Measurements from ENCODE around the gene ADCY9. TPM values are rescaled to one million over a fixed set of nuclear protein-coding genes. Genes with fewer than 3 reads are reported as not detected.

Gene ADCY9
- total RNA-seq, 1 donor from 2014 or later: 30.4 TPM

DNA sequence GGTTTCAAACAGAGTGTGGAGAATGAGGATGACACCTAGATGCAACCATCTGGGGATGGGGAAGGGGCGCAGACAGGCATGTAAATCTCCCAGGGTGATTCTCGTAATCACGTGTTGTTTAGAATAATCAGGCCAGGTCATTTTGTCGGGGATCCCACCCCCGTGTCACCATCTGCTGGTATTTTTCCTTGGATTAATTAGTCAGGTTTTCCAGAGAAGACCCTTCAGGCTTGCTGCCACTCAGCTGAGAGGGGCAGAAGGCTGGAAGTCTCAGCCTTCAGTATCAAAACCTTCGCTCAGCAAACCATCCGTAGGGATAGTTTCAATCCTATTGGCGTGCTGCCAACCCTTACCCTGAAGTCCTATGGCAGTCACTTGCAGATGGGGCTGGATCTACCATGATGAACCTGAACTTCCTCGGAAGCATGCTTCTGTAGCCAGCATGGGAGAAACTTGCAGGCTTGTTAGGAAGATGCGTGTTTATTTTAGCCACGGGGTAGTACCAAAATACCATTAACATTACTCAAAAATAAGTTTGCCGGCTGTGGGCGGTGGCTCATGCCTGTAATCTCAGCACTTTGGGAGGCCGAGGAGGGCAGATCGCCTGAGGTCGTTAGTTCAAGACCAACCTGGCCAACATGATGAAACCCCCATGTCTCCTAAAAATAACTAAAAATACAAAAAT, 7.5 kb upstream of the ADCY9 start:
- Mint-ChIP-seq H3K4me3 (ENCODE audit: unreplicated experiment) (no peak overlapping the region), H3K27me3 (ENCODE audit: unreplicated experiment) (no peaks in the 10 kb centered on the region), H3K4me1 (ENCODE audit: low read depth, unreplicated experiment) (no peaks in the 10 kb centered on the region), H3K36me3 (ENCODE audit: unreplicated experiment) (no peaks in the 10 kb centered on the region), H3K27ac (ENCODE audit: unreplicated experiment) (no peak overlapping the region), H3K9me3 (ENCODE audit: unreplicated experiment) (no peaks in the 10 kb centered on the region)
- no peak for DNase-seq
- TF ChIP-seq CTCF (IDR thresholded peaks at IDR 0.05; ENCODE audit: partially characterized antibody, unreplicated experiment): no peak

DNA sequence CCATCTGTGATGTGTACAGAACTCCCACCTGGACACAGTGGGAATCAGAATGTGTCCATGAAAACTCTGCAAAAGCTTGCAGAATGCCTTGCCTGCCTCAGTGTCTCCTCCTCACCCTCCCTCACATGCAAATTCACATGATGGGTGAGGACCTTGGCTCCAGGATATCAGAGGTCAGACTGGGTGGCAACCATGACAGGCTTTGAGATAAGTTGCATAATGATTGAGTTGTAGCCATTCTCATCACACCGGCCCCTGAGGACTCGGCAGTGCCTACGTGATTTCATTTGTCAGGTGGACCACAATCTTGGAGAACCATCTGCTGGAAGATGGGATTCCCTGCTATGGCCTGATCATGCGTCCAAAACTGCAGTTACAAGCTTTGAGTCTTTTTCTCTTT, 3.9 kb upstream of the ADCY9 start:
- TF ChIP-seq CTCF (IDR thresholded peaks at IDR 0.05; ENCODE audit: partially characterized antibody, unreplicated experiment): no peak
- H3K9me3 Mint-ChIP-seq (ENCODE audit: unreplicated experiment): peaks cover 3% of the 10 kb centered on the region

GRCh38 chr16:4117250-4117578, 972 bp upstream of the ADCY9 start:
- Mint-ChIP-seq H3K4me1 (ENCODE audit: low read depth, unreplicated experiment) (peaks cover 23% of the 10 kb centered on the region), H3K27me3 (ENCODE audit: unreplicated experiment) (peaks cover 10% of the 10 kb centered on the region), H3K36me3 (ENCODE audit: unreplicated experiment) (peaks cover 6% of the 10 kb centered on the region), H3K9me3 (ENCODE audit: unreplicated experiment) (peaks cover 3% of the 10 kb centered on the region), H3K4me3 (ENCODE audit: unreplicated experiment) (peak overlapping the region; percentile 83), H3K27ac (ENCODE audit: unreplicated experiment) (peak overlapping the region; percentile 52)
- TF ChIP-seq CTCF (IDR thresholded peaks at IDR 0.05; ENCODE audit: partially characterized antibody, unreplicated experiment): no peak
- no peak for DNase-seq

More for the DNA sequence above, 3.9 kb upstream of the ADCY9 start:
- H3K36me3 Mint-ChIP-seq (ENCODE audit: unreplicated experiment): no peaks in the 10 kb centered on the region
- DNase-seq: no peak
- H3K4me3 Mint-ChIP-seq (ENCODE audit: unreplicated experiment): no peak overlapping the region
- H3K27ac Mint-ChIP-seq (ENCODE audit: unreplicated experiment): no peak overlapping the region
- peaks cover 2% of the 10 kb centered on the region for H3K4me1 Mint-ChIP-seq (ENCODE audit: low read depth, unreplicated experiment)
- H3K27me3 Mint-ChIP-seq (ENCODE audit: unreplicated experiment): peaks cover 7% of the 10 kb centered on the region

DNA sequence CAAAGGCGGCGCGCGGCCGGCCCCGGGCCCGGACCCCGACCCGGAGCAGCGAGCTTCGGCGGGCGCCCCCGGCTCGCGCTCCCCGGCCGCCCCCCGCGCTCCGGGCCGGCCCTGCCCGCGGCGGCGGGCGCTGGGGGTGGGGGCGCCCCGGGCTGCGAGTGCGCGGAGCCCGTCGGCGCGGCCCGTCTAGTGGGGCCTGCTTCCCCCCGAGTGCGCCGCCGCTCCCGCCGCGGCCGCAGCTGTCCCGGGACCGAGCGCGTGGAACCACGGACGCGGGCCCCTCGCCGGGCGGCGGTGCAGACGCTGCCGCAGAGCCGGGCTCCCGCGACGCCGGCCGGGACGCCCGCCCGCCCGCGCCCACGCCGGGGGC, 308 bp downstream of the ADCY9 start:
- peak overlapping the region; percentile 67 for H3K4me3 Mint-ChIP-seq (ENCODE audit: unreplicated experiment)
- no peak overlapping the region for H3K27ac Mint-ChIP-seq (ENCODE audit: unreplicated experiment)
- peaks cover 3% of the 10 kb centered on the region for H3K9me3 Mint-ChIP-seq (ENCODE audit: unreplicated experiment)
- H3K4me1 Mint-ChIP-seq (ENCODE audit: low read depth, unreplicated experiment): peaks cover 29% of the 10 kb centered on the region
- no peak for TF ChIP-seq CTCF (IDR thresholded peaks at IDR 0.05; ENCODE audit: partially characterized antibody, unreplicated experiment)
- DNase-seq: no peak
- H3K36me3 Mint-ChIP-seq (ENCODE audit: unreplicated experiment): peaks cover 6% of the 10 kb centered on the region
- H3K27me3 Mint-ChIP-seq (ENCODE audit: unreplicated experiment): peaks cover 10% of the 10 kb centered on the region

- Mint-ChIP-seq H3K27ac (ENCODE audit: unreplicated experiment) (peak overlapping the region; percentile 43), H3K4me1 (ENCODE audit: low read depth, unreplicated experiment) (peaks cover 29% of the 10 kb centered on the region), H3K9me3 (ENCODE audit: unreplicated experiment) (peaks cover 3% of the 10 kb centered on the region), H3K27me3 (ENCODE audit: unreplicated experiment) (peaks cover 10% of the 10 kb centered on the region), H3K4me3 (ENCODE audit: unreplicated experiment) (peak overlapping the region; percentile 86), H3K36me3 (ENCODE audit: unreplicated experiment) (peaks cover 6% of the 10 kb centered on the region)
- no peak for TF ChIP-seq CTCF (IDR thresholded peaks at IDR 0.05; ENCODE audit: partially characterized antibody, unreplicated experiment)
- peak; percentile 73 for DNase-seq
Observed at GRCh38 chr16:4115209-4115948, 863 bp downstream of the ADCY9 start.
